Measurements from ENCODE around the gene COBL. TPM values are rescaled to one million over a fixed set of nuclear protein-coding genes. Genes with fewer than 3 reads are reported as not detected.

Gene COBL
- total RNA-seq, 4 donors from 2014 or later = 62.4 to 114 (median 72.2) TPM

DNA sequence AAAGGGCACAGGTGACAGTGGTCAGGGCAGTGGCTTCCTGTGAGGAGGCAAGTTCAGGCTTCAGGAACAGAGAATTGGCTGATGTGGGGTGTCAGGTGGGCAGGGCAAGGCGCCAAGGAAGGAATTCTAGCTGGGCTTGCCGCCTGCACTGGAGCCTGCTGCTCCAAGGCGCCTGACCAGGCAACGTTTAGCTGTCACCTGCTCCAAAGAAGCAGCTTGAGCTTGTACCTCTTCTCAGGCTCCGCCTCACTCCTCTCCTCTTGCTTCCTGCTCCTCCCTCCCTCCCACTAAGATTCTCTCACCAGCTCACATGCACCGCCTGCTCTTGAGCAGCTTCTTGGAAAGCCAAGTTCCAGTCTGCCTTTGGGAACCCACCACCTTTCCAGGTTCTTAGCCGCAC is 346.5 kb downstream of the COBL start:
- intact Hi-C loops (cut with DNase I; ENCODE audit: low total_unique reads) = no loop called here
- Histone ChIP-seq H3K9me3 (peaks cover 0 to 5% of the 10 kb centered on the region in 2 donors), H3K27me3 (no peaks in the 10 kb centered on the region), H3K27ac (no peak overlapping the region), H3K4me3 (no peak overlapping the region), H3K4me1 (no peaks in the 10 kb centered on the region), H3K36me3 (no peaks in the 10 kb centered on the region)
- TF ChIP-seq POLR2AphosphoS5 (IDR thresholded peaks at IDR 0.05) (no peak), CTCF (IDR thresholded peaks at IDR 0.05) (no peak), POLR2A (IDR thresholded peaks at IDR 0.05) (no peak), EP300 (IDR thresholded peaks at IDR 0.05; ENCODE audit: low read depth) (no peak)
- WGBS, 2 donors (ENCODE audit: low coverage in 1 of 2) = 55 to 57% methylated on average over 2 to 7 of the region's 7 CpGs
- DNase-seq = no peak
- in situ Hi-C loops (cut with MboI; ENCODE audit: low pct_ligation_motif_present in 1 of 4, low pct_unique_long_range_greater_than_20kb in 1 of 4, low sequenced_read_pairs in 3 of 4) = no loop called here

All from transverse colon (tissue), 4 donors.